K562 (cell line): Measurements from ENCODE around the gene MACROD2. TPM values are rescaled to one million over a fixed set of nuclear protein-coding genes. Genes with fewer than 3 reads are reported as not detected.

Experiments used
- ATAC-seq: fragments of 200-7000 bp; cut with Tn5 transposase; 3 replicates; pipeline ENCODE4 v1.9.1; 2020; ENCODE audit warnings: moderate library complexity
- BruUV-seq: library from RNA; stranded (reverse); fragments of 400-500 nt; replicated peaks from 2 replicates; lab custom pipeline; 2021; lab: Mats Ljungman, UMichigan
- CTCF ChIA-PET: fragments of 300-600 bp; formaldehyde crosslinking; extraction: SDS; loops from one replicate; lab custom pipeline; 2021; ENCODE audit warnings: low intra/inter-chr PET ratio; lab: Yijun Ruan, JAX
- POLR2A ChIA-PET: fragments of 300-600, 350-650 bp; sonication (Branson Sonifier 250); formaldehyde crosslinking; extraction: SDS; loops from one replicate; lab custom pipeline; 2021; ENCODE audit warnings: antibody characterized with exemption, inconsistent platforms; lab: Yijun Ruan, JAX
- DNase-seq, 4 experiments: peaks; one replicate each; pipeline versions ENCODE4 v3.0.0 to v3.0.0-alpha.2; 2011 to 2018; ENCODE audit warnings: low spot score in 3 of 4, mixed read lengths in 3 of 4; ENCODE audit errors: extremely low read depth in 1 of 4
- FAIRE-seq: peaks from 2 replicates; lab custom pipeline; 2011; peaks lifted over from hg19 to GRCh38; lab: Jason Lieb, UNC
- H2AFZ ChIP-seq: 2 replicates; pipeline ENCODE4 v1.6.0; 2011; ENCODE audit warnings: low read depth, low read length, control low read depth, inconsistent platforms
- H3K27ac ChIP-seq: fragments of 200-600 bp; 3 replicates; pipeline ENCODE4 v1.8.0; 2011; ENCODE audit warnings: low read depth, mild to moderate bottlenecking, control low read depth, inconsistent platforms, low read length, moderate library complexity, mixed read lengths; ENCODE audit errors: extremely low read depth
- H3K27me3 ChIP-seq, 2 experiments: fragments of 300-600 bp in 1 of 2; 2 replicates in 1 of 2; 3 replicates in 1 of 2; pipeline versions ENCODE4 v1.6.0 to v1.8.0; 2011; ENCODE audit warnings: inconsistent platforms in 2 of 2, low read length in 2 of 2, mild to moderate bottlenecking in 1 of 2, mixed read lengths in 1 of 2, moderate library complexity in 1 of 2; ENCODE audit not compliant: control insufficient read depth in 2 of 2, insufficient read depth in 2 of 2
- H3K36me3 ChIP-seq: fragments of 300-600 bp; 3 replicates; pipeline ENCODE4 v1.8.0; 2011; ENCODE audit warnings: mild to moderate bottlenecking, low read length, inconsistent platforms; ENCODE audit not compliant: control insufficient read depth, insufficient read depth
- H3K4me1 ChIP-seq, 2 experiments: fragments of 200-600 bp in 1 of 2; replicated peaks in 1 of 2; 2 replicates in 1 of 2; 3 replicates in 1 of 2; pipeline versions ENCODE4 v1.5.1 to v1.8.0; 2011; ENCODE audit warnings: inconsistent platforms in 2 of 2, low read length in 2 of 2, mild to moderate bottlenecking in 1 of 2, mixed read lengths in 1 of 2, moderate library complexity in 1 of 2; ENCODE audit not compliant: control insufficient read depth in 2 of 2, insufficient read depth in 2 of 2
- H3K4me2 ChIP-seq: 2 replicates; pipeline ENCODE4 v1.6.1; 2011; ENCODE audit warnings: low read length, control low read depth, inconsistent platforms, mixed read lengths; ENCODE audit not compliant: insufficient read depth
- H3K4me3 ChIP-seq: fragments of 200-600 bp; sonication (generic), shearing (Covaris generic); 2 replicates; pipeline ENCODE4 v1.5.1; 2016; ENCODE audit warnings: control low read depth, inconsistent platforms
- H3K79me2 ChIP-seq: fragments of 200-600 bp; 3 replicates; pipeline ENCODE4 v1.8.0; 2011; ENCODE audit warnings: low read length, inconsistent platforms; ENCODE audit not compliant: control insufficient read depth, insufficient read depth
- H3K9ac ChIP-seq, 2 experiments: 2 replicates each; pipeline versions ENCODE4 v1.6.0 to v1.6.1; 2011; ENCODE audit warnings: low read depth in 2 of 2, low read length in 2 of 2, control low read depth in 1 of 2, inconsistent platforms in 1 of 2, mild to moderate bottlenecking in 1 of 2, mixed read lengths in 1 of 2; ENCODE audit not compliant: insufficient read depth in 1 of 2
- H3K9me1 ChIP-seq: one replicate; pipeline ENCODE4 v1.6.0; 2011; ENCODE audit warnings: inconsistent platforms, mild to moderate bottlenecking, low read length, moderate library complexity; ENCODE audit not compliant: control insufficient read depth, insufficient read depth
- H3K9me3 ChIP-seq: replicated peaks from 2 replicates; pipeline ENCODE4 v1.5.1; 2011; ENCODE audit warnings: low read depth, low read length, inconsistent platforms; ENCODE audit not compliant: control insufficient read depth, insufficient read depth
- H4K20me1 ChIP-seq: replicated peaks from 2 replicates; pipeline ENCODE4 v1.6.1; 2011; ENCODE audit warnings: low read length, inconsistent platforms, mixed read lengths; ENCODE audit not compliant: control insufficient read depth, insufficient read depth
- CAMTA2 ChIP-seq: fragments of 250-450 bp; sonication (Bioruptor Pico); conservative IDR thresholded peaks from 2 replicates; pipeline ENCODE4 v1.5.1; 2022
- CXXC5 ChIP-seq: fragments of 250-450 bp; sonication (Bioruptor Pico); IDR thresholded peaks from 2 replicates; pipeline ENCODE4 v1.8.0; 2022; ENCODE audit warnings: inconsistent platforms, mild to moderate bottlenecking, moderate library complexity
- ERF ChIP-seq: fragments of 450-650 bp; formaldehyde crosslinking; IDR thresholded peaks from 2 replicates; pipeline ENCODE4 v1.4.0; 2020; ENCODE audit warnings: mild to moderate bottlenecking, mixed read lengths
- IFI16 ChIP-seq: fragments of 250-450 bp; sonication (Bioruptor Pico); IDR thresholded peaks from 2 replicates; pipeline ENCODE4 v2.1.2; 2022; ENCODE audit warnings: mild to moderate bottlenecking, inconsistent platforms
- SMAD1 ChIP-seq: fragments of 150-350 bp; IDR thresholded peaks from 2 replicates; pipeline ENCODE4 v1.6.1; 2014; ENCODE audit warnings: low read length, low read depth; ENCODE audit not compliant: partially characterized antibody
- SMARCA5 ChIP-seq: fragments of 450-650 bp; IDR thresholded peaks from 2 replicates; pipeline ENCODE4 v1.6.1; 2016
- TFE3 ChIP-seq: fragments of 450-650 bp; formaldehyde crosslinking; IDR thresholded peaks from 2 replicates; pipeline ENCODE4 v1.4.0; 2020; ENCODE audit warnings: mild to moderate bottlenecking, mixed read lengths
- U2AF1 ChIP-seq: fragments of 200-400 bp; formaldehyde crosslinking; optimal IDR thresholded peaks from 2 replicates; pipeline ENCODE3; 2017; ENCODE audit warnings: mild to moderate bottlenecking, low read depth, low read length, moderate library complexity
- ZBTB17 ChIP-seq: fragments of 450-650 bp; formaldehyde crosslinking; IDR thresholded peaks from 2 replicates; pipeline ENCODE4 v1.4.0; 2020; ENCODE audit warnings: mild to moderate bottlenecking
- ZBTB9 ChIP-seq: fragments of 450-650 bp; formaldehyde crosslinking; IDR thresholded peaks from 2 replicates; pipeline ENCODE4 v1.4.0; 2020; ENCODE audit warnings: mild to moderate bottlenecking, moderate library complexity
- ZKSCAN1 ChIP-seq: fragments of 150-350 bp; IDR thresholded peaks from 2 replicates; pipeline ENCODE4 v1.6.1; 2016; ENCODE audit warnings: low read depth, low read length
- ZNF124 ChIP-seq: sonication (generic); formaldehyde crosslinking; IDR thresholded peaks from 2 replicates; pipeline ENCODE4 v1.8.1; 2022; ENCODE audit warnings: missing genetic modification reagents
- ZNF766 ChIP-seq: fragments of 200-800 bp; sonication (Bioruptor generic); conservative IDR thresholded peaks from 2 replicates; pipeline ENCODE4 v1.6.1; 2016; ENCODE audit warnings: missing genetic modification characterization, missing compliant biosample characterization
- WGBS: fragments of 100-300 bp; shearing (Covaris generic); methylation state at CpG from one replicate; pipeline ENCODE4 v1.1.6; 2016; ENCODE audit warnings: low coverage, mixed read lengths; ENCODE audit not compliant: insufficient coverage; ENCODE audit errors: missing lambda C conversion rate; 5-methylcytosine and 5-hydroxymethylcytosine counted together
- in situ Hi-C: fragments of 300-500 bp; cut with MboI; formaldehyde crosslinking; loops from 4 replicates; pipeline ENCODE4 v1.15.0; 2018; ENCODE audit warnings: inconsistent platforms, mixed read lengths
- intact Hi-C: fragments of 100-400 bp; cut with micrococcal nuclease; formaldehyde crosslinking; loops from 2 replicates; pipeline ENCODE4 v1.14.2; 2022
- polyA plus RNA-seq, 8 experiments: library from polyadenylated mRNA; depleted of rRNA in 4 of 8; stranded (reverse) in 5 of 8; unstranded in 3 of 8; fragments of >200 nt; fragmentation: Nextera tagmentation in 2 of 8; fragmentation: Illumina TruSeq in 1 of 8; extraction: Ambion mirVana in 2 of 8; extraction: Trizol in 1 of 8; gene quantifications; 2 replicates each; pipeline versions ENCODE4 v1.2.1 to v1.2.3, GENCODE V29; 2011 to 2014; ENCODE audit warnings: inconsistent platforms in 1 of 8, missing spikeins in 1 of 8
- total RNA-seq, 7 experiments: library from RNA; depleted of rRNA in 6 of 7; stranded (reverse); fragments of >200 nt in 6 of 7; fragmentation: Illumina TruSeq in 2 of 7; extraction: Trizol in 2 of 7; gene quantifications; 2 replicates each; pipeline versions ENCODE4 v1.2.1 to v1.2.3, GENCODE V29; 2011 to 2021; ENCODE audit warnings: low replicate concordance in 1 of 7

The MACROD2 gene
- total and polyA plus RNA-seq, 9 of the 15 experiments (the other 6 are each of a cell fraction or from before 2014, with no cell fraction given): not detected

GRCh38 chr20:15542655-15543054 is 1547.3 kb downstream of the MACROD2 start:
- in situ Hi-C loops (no loop called here), intact Hi-C loops (no loop called here)
- FAIRE-seq: no peak
- Histone ChIP-seq H3K4me2 (no peak overlapping the region), H3K9me3 (no peaks in the 10 kb centered on the region), H3K4me3 (no peak overlapping the region), H3K4me1 (no peaks in the 10 kb centered on the region), H3K27ac (no peak overlapping the region), H3K9ac (no peak overlapping the region), H4K20me1 (no peaks in the 10 kb centered on the region), H3K9me1 (no peaks in the 10 kb centered on the region), H2AFZ (no peak overlapping the region), H3K36me3 (no peaks in the 10 kb centered on the region)
- ChIA-PET CTCF (no interaction called here), POLR2A (no interaction called here)
- 4% methylated on average over 4 of the region's 5 CpGs for WGBS
- BruUV-seq: no TSS peak
- no peak for DNase-seq
- ATAC-seq: no peak
- TF ChIP-seq TFE3 (CRISPR knock-in tag) (peak; percentile 67), SMARCA5 (no peak)
- TF ChIP-seq, all 486 proteins: peak for 1
- no peaks in the 10 kb centered on the region for H3K27me3 ChIP-seq
- H3K79me2 ChIP-seq: no peaks in the 10 kb centered on the region

- no peaks in the 10 kb centered on the region for H3K27me3 ChIP-seq
- no peak overlapping the region for H3K4me2 ChIP-seq
- FAIRE-seq: no peak
- H3K9me3 ChIP-seq: no peaks in the 10 kb centered on the region
- H4K20me1 ChIP-seq: no peaks in the 10 kb centered on the region
- no peaks in the 10 kb centered on the region for H3K4me1 ChIP-seq
- no TSS peak for BruUV-seq
- H3K79me2 ChIP-seq: no peaks in the 10 kb centered on the region
- WGBS: 5% methylated on average over 2 of the region's 2 CpGs
- ChIA-PET POLR2A (no interaction called here), CTCF (no interaction called here)
- no peak for DNase-seq
- no peak overlapping the region for H3K27ac ChIP-seq
- no peak overlapping the region for H3K9ac ChIP-seq
- H2AFZ ChIP-seq: no peak overlapping the region
- no peaks in the 10 kb centered on the region for H3K36me3 ChIP-seq
- no peak for ATAC-seq
- intact Hi-C loops (no loop called here), in situ Hi-C loops (no loop called here)
- no peak overlapping the region for H3K4me3 ChIP-seq
- no peaks in the 10 kb centered on the region for H3K9me1 ChIP-seq
- TF ChIP-seq SMAD1 (no peak), ZBTB17 (CRISPR knock-in tag) (no peak), ERF (no peak), ZNF766 (CRISPR knock-in tag) (no peak), CAMTA2 (CRISPR knock-in tag) (no peak), CXXC5 (CRISPR knock-in tag) (no peak), ZKSCAN1 (no peak), ZBTB9 (CRISPR knock-in tag) (no peak), IFI16 (no peak), ZNF124 (no peak), U2AF1 (no peak)
Observed at GRCh38 chr20:15544742-15545141, 1549.4 kb downstream of the MACROD2 start.
